ENCODE data around the gene GC.

DNA sequence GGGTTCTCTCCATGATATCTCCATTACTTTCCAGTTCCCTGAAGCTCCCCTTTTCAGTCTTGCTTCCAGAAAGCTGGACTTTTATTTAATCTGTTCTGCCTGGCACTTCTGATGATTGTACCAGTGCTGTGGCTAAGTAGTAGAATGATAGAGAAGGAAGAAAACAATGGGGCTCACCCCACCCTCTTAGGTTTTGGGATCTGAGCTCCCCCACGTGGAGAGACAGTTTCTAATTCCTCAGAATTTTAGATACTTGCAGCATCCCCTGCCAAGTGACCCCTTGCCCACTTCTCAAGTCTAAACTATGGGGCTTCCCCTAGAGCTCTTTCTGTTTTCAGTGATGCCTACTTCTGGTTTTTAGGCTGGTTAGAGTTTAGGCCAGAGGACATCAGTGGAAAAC is 73.9 kb downstream of the GC start:
- TF ChIP-seq, protein P1, sequence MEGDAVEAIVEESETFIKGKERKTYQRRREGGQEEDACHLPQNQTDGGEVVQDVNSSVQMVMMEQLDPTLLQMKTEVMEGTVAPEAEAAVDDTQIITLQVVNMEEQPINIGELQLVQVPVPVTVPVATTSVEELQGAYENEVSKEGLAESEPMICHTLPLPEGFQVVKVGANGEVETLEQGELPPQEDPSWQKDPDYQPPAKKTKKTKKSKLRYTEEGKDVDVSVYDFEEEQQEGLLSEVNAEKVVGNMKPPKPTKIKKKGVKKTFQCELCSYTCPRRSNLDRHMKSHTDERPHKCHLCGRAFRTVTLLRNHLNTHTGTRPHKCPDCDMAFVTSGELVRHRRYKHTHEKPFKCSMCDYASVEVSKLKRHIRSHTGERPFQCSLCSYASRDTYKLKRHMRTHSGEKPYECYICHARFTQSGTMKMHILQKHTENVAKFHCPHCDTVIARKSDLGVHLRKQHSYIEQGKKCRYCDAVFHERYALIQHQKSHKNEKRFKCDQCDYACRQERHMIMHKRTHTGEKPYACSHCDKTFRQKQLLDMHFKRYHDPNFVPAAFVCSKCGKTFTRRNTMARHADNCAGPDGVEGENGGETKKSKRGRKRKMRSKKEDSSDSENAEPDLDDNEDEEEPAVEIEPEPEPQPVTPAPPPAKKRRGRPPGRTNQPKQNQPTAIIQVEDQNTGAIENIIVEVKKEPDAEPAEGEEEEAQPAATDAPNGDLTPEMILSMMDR (conservative IDR thresholded peaks at IDR 0.05), result peak; percentile 55
- no peak for TF ChIP-seq EZH2 (IDR thresholded peaks at IDR 0.05; ENCODE audit: low read depth)
